Activated CD8-positive, alpha-beta T cell treated with anti-CD3 and anti-CD28 coated beads for 36 hours (primary cell): ENCODE measurements around the gene DKKL1. TPM values are rescaled to one million over a fixed set of nuclear protein-coding genes. Genes with fewer than 3 reads are reported as not detected.

Experiments used
- ATAC-seq: fragments of 200-7000 bp; cut with Tn5 transposase; one replicate; pipeline ENCODE4 v1.10.0; 2021; ENCODE audit warnings: mild to moderate bottlenecking, moderate library complexity
- CTCF ChIA-PET: fragments of 350-600 bp; sonication (Branson Sonifier 250); formaldehyde crosslinking; loops from one replicate; lab custom pipeline; 2021; ENCODE audit warnings: antibody characterized with exemption; lab: Charles Lee
- POLR2A ChIA-PET: fragments of 350-600 bp; sonication (Branson Sonifier 250); formaldehyde crosslinking; loops from one replicate; lab custom pipeline; 2021; ENCODE audit warnings: antibody characterized with exemption; lab: Charles Lee
- DNase-seq: peaks from one replicate; pipeline ENCODE4 v3.0.0-alpha.2; 2020
- H3K27ac Mint-ChIP-seq: one replicate; pipeline ENCODE4 v1.8.0; 2021; ENCODE audit warnings: mild to moderate bottlenecking, mixed read lengths
- H3K27me3 Mint-ChIP-seq: one replicate; pipeline ENCODE4 v1.8.0; 2021; ENCODE audit warnings: mixed read lengths
- H3K36me3 Mint-ChIP-seq: one replicate; pipeline ENCODE4 v1.8.0; 2021; ENCODE audit warnings: low read depth, mixed read lengths
- H3K4me1 Mint-ChIP-seq: one replicate; pipeline ENCODE4 v1.8.0; 2021; ENCODE audit warnings: low read depth, mixed read lengths
- H3K4me3 Mint-ChIP-seq: one replicate; pipeline ENCODE4 v1.8.0; 2021; ENCODE audit warnings: mild to moderate bottlenecking, moderate library complexity, mixed read lengths
- H3K9me3 Mint-ChIP-seq: one replicate; pipeline ENCODE4 v1.8.0; 2021; ENCODE audit warnings: mixed read lengths
- CTCF ChIP-seq: fragments of 200-600 bp; IDR thresholded peaks from one replicate; pipeline ENCODE4 v1.8.0; 2022; ENCODE audit warnings: antibody characterized with exemption, mild to moderate bottlenecking
- intact Hi-C: fragments of 100-400 bp; cut with micrococcal nuclease; formaldehyde crosslinking; loops from one replicate; pipeline ENCODE4 v1.10.0; 2022
- total RNA-seq, 2 experiments: library from RNA; stranded (reverse); gene quantifications; one replicate each; pipeline ENCODE4 v1.2.3, GENCODE V29; 2021

Gene DKKL1
- total RNA-seq, 2 experiments from 2014 or later, result not detected

GRCh38 chr19:49411681-49412326, 48.1 kb downstream of the DKKL1 start:
- Mint-ChIP-seq H3K9me3 (no peaks in the 10 kb centered on the region), H3K27ac (no peak overlapping the region), H3K27me3 (no peaks in the 10 kb centered on the region), H3K4me3 (no peak overlapping the region), H3K4me1 (peaks cover 35% of the 10 kb centered on the region), H3K36me3 (no peaks in the 10 kb centered on the region)
- ATAC-seq, result no peak
- no peak for DNase-seq
- ChIA-PET CTCF (interaction anchor here (0.9 to 2.4 kb wide), 6 partner anchors 13 to 109 kb away, joined by 3 to 8 read pairs (median 3); partner anchors contain the start of genes GFY and PIH1D1), POLR2A (interaction anchor here (0.5 to 0.9 kb wide), 2 partner anchors 10 to 86 kb away, joined by 3 to 4 read pairs; no protein-coding TSS in a partner anchor)
- no peak for TF ChIP-seq CTCF
- intact Hi-C loops, result no loop called here

- Mint-ChIP-seq H3K36me3 (no peaks in the 10 kb centered on the region), H3K4me1 (peaks cover 28% of the 10 kb centered on the region), H3K9me3 (no peaks in the 10 kb centered on the region), H3K27ac (no peak overlapping the region), H3K4me3 (no peak overlapping the region), H3K27me3 (peaks cover 5% of the 10 kb centered on the region)
- no peak for ATAC-seq
- intact Hi-C loops, result no loop called here
- no peak for DNase-seq
- CTCF ChIA-PET, result interaction anchor here (0.7 to 2.4 kb wide), 4 partner anchors 12 to 112 kb away, joined by 3 to 8 read pairs (median 3); partner anchors contain the start of gene GFY
- POLR2A ChIA-PET, result no interaction called here
- TF ChIP-seq CTCF, result no peak
Measured at GRCh38 chr19:49413348-49413747, 49.7 kb downstream of the DKKL1 start.

- Mint-ChIP-seq H3K9me3 (no peaks in the 10 kb centered on the region), H3K4me3 (no peak overlapping the region), H3K36me3 (no peaks in the 10 kb centered on the region), H3K27me3 (peaks cover 12% of the 10 kb centered on the region), H3K27ac (no peak overlapping the region), H3K4me1 (peaks cover 20% of the 10 kb centered on the region)
- CTCF ChIA-PET, result interaction anchor here (2.4 kb wide), 1 partner anchor 22 kb away, joined by 8 read pairs; no protein-coding TSS in a partner anchor
- no peak for DNase-seq
- POLR2A ChIA-PET, result no interaction called here
- intact Hi-C loops, result no loop called here
- ATAC-seq, result no peak
- no peak for TF ChIP-seq CTCF
Measured at GRCh38 chr19:49414256-49414655, 50.6 kb downstream of the DKKL1 start.

- Mint-ChIP-seq H3K27ac (no peak overlapping the region), H3K36me3 (no peaks in the 10 kb centered on the region), H3K27me3 (peaks cover 21% of the 10 kb centered on the region), H3K9me3 (no peaks in the 10 kb centered on the region), H3K4me3 (no peak overlapping the region), H3K4me1 (peaks cover 10% of the 10 kb centered on the region)
- ATAC-seq (no peak), DNase-seq (no peak)
- POLR2A ChIA-PET, result no interaction called here
- TF ChIP-seq CTCF, result no peak
- intact Hi-C loops, result no loop called here
- CTCF ChIA-PET, result no interaction called here
Measured at GRCh38 chr19:49415102-49415809, 51.6 kb downstream of the DKKL1 start.

- ChIA-PET CTCF (no interaction called here), POLR2A (no interaction called here)
- Mint-ChIP-seq H3K4me3 (no peak overlapping the region), H3K36me3 (no peaks in the 10 kb centered on the region), H3K4me1 (peaks cover 9% of the 10 kb centered on the region), H3K27ac (no peak overlapping the region), H3K9me3 (no peaks in the 10 kb centered on the region), H3K27me3 (peaks cover 27% of the 10 kb centered on the region)
- no peak for DNase-seq
- no peak for ATAC-seq
- intact Hi-C loops, result no loop called here
- TF ChIP-seq CTCF, result no peak
Measured at GRCh38 chr19:49415810-49416200, 52.1 kb downstream of the DKKL1 start.
